Neural cell (in vitro differentiated cells): ENCODE data around the gene SLIT3.

Source experiments
- CTCF ChIP-seq: fragments of 450-650 bp; IDR thresholded peaks from 2 replicates; pipeline ENCODE4 v1.5.1; 2014; ENCODE audit warnings: antibody characterized with exemption, mild to moderate bottlenecking, moderate library complexity; ENCODE audit not compliant: poor library complexity, severe bottlenecking
- EZH2 ChIP-seq: fragments of 200-600, 300-800 bp; shearing (Covaris generic), sonication (generic); IDR thresholded peaks from 2 replicates; pipeline ENCODE4 v1.6.1; 2014; ENCODE audit warnings: antibody characterized with exemption, low read length, borderline replicate concordance, mild to moderate bottlenecking; ENCODE audit not compliant: insufficient read depth, poor library complexity, severe bottlenecking
- POLR2AphosphoS5 ChIP-seq: IDR thresholded peaks from 2 replicates; pipeline ENCODE4 v1.6.1; 2012
- RAD21 ChIP-seq: fragments of 450-650 bp; conservative IDR thresholded peaks from 2 replicates; pipeline ENCODE4 v1.6.1; 2014; ENCODE audit warnings: antibody characterized with exemption, mild to moderate bottlenecking, moderate library complexity

DNA sequence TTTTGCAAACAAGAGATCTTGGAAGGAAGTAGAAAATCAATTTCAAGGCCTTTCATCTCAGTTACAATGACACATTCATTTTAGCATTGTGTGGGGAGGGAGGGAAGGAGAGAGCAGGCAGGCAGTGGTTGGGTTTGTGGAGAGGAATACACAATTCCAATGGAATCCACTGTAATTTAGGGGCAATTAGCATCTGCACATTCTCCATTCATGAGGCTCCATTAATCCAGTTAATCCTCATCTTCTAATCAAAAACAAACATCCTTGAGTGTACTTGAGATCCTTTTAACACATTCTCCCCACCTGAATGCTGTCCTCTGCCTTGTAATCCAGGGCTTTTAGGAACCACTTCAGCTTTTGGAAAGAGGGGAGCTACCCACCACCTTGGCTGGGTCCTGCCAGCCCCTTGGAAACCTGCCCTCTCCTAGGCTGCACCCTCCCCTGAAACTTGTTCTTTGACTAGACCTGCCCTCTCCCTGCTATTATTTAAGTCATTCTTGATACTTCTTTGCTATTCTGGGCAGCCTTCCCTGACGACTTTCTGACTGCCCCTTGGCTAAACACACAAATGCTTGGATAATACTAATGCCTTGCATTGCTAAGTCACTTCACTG, 271.2 kb downstream of the SLIT3 start:
- TF ChIP-seq POLR2AphosphoS5: no peak
- TF ChIP-seq CTCF: no peak
- no peak for TF ChIP-seq RAD21
- TF ChIP-seq EZH2: no peak
